GM10266 (cell line): ENCODE measurements around the gene SMPD1.

ENCODE experiments used
- DNase-seq: peaks from one replicate; pipeline ENCODE4 v3.0.0; 2012; ENCODE audit errors: extremely low spot score
- TF ChIP-seq, protein P1 (sequence below): IDR thresholded peaks from 2 replicates; pipeline ENCODE4 v1.5.1; 2012; ENCODE audit warnings: mild to moderate bottlenecking, low read depth; ENCODE audit not compliant: control insufficient read depth, insufficient read depth; ENCODE audit errors: missing control alignments

Gene SMPD1

DNA sequence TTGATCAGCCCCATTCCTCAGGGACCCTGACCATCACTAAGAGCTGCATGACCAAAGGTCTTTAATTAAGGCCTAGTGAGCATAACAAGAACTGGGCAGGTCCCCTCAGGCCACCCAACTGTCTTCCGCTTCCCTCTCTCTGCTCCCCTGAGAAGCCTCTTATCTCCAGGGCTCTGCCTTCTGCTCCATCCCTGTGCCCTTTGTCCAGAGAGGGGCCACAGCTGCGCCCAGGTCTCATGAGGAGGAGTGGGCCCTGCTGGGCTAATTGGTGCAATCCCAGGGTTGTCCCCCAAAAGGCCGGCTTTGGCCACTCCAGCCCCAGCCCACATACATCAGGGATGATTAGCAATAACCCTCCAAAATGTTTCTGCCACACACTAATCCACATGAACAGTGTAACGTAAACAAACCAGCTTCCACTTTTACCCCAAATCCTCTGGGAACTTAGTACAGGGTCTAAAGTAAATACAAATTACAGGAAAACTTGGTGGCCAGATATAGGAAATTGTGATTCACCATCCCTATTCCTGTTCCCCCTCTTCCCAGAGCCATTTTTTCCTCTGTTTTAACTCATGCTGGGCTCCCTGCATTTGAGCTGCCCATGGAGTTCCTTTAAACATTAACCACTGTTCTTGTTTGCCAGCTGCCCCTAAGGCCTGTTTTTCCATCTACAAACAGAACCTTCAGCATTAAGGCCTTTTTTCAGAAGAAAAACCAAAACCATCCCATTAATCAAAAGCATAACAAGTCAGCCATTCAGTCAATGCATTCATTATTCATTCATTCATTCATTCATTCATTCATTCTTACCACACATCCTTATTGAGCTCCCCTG, 35.4 kb upstream of the SMPD1 start:
- DNase-seq: no peak
- TF ChIP-seq, protein P1, sequence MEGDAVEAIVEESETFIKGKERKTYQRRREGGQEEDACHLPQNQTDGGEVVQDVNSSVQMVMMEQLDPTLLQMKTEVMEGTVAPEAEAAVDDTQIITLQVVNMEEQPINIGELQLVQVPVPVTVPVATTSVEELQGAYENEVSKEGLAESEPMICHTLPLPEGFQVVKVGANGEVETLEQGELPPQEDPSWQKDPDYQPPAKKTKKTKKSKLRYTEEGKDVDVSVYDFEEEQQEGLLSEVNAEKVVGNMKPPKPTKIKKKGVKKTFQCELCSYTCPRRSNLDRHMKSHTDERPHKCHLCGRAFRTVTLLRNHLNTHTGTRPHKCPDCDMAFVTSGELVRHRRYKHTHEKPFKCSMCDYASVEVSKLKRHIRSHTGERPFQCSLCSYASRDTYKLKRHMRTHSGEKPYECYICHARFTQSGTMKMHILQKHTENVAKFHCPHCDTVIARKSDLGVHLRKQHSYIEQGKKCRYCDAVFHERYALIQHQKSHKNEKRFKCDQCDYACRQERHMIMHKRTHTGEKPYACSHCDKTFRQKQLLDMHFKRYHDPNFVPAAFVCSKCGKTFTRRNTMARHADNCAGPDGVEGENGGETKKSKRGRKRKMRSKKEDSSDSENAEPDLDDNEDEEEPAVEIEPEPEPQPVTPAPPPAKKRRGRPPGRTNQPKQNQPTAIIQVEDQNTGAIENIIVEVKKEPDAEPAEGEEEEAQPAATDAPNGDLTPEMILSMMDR: no peak

DNA sequence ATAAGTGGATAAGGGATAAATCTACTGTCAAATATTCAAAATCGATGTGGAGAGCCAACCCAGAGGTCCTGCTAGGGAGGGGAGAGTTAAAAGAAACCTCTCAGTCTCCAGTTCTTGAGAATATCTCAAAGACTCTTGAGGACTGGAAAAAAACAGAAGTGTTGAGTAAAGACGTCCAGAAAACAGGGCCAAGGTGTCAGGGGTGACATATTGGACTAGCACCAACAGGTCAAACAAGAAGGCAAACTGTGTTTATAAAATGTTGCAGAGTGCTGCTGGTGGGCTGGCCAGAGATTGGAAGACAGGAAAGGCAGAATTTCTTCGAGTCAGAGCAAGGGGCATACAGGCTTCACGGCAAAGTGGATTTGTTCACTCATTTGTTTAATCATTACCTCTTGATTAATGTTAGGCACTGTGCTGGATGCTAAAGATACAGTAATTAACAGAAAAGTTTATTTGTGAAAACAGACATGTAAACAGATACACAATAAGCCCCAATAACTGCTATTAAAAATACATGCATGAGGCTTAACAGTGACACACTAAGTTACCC, 33.7 kb upstream of the SMPD1 start:
- DNase-seq: no peak
- TF ChIP-seq, protein P1: no peak

DNA sequence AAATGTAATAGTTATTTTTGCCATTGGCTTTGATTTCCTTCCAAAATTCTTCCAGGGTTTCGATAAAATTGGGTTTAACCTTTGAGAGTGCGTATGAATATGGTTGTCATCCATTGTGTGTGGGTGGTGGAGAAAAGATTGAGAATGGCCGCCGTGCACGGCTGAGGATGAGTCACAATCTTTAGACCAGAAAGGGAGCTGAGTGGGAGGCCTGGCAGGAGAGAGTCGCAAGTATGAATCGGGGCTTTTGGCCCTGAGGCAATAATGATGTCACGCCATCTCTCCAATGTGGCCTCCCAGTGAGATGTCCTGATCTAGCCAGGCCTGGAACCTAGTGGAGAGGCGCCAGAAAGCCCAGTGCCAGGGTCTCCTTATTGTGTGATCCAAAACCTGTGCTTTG, 33.1 kb upstream of the SMPD1 start:
- no peak for DNase-seq
- TF ChIP-seq, protein P1: no peak

GRCh38 chr11:6360183-6360582, 30.1 kb upstream of the SMPD1 start:
- no peak for DNase-seq
- TF ChIP-seq, protein P1: no peak

GRCh38 chr11:6362185-6362872, 27.9 kb upstream of the SMPD1 start:
- no peak for DNase-seq
- TF ChIP-seq, protein P1: no peak

DNA sequence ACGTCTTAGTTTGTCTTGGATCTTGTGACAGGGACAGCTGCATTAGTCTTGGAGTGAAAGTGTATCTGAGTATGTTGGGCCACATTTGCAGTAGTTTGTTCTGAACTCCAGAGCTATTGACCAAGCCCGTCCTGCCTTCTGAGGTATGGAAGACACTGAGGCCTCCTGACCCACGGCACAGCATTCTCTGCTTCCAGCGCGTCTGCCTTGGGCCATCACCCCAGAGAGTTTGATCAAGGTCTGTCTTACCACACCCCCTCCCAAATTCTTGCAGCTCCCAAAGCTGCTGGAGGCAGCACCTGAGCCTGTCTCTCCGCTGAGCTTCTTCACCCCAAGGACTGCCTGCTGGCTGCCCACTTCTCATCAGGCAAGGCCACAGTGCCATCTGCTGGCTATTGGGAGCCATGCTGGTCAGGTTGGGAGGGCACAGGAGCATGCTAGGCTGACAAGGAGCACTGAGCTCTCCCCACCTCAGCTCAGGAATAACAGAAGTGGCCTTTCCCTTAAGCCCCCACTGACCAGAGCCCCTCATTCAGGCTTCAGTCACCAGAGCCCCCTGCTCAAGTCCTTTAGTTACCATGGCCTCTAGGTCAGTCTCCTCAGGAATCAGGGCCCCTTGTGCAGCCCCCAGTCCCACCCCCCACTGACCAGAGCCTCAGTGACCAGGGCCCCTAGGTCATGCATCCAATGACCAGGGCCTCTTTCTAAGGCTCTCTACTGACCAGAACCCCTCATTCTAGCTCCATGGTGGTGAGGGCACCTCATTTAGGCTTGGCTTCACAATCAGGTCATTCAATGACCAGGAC, 27.2 kb upstream of the SMPD1 start:
- TF ChIP-seq, protein P1: peak; percentile 95
- peak; percentile 65 for DNase-seq
